Adrenal gland (tissue), 12 donors: Measurements from ENCODE around the gene TRIOBP. TPM values are rescaled to one million over a fixed set of nuclear protein-coding genes. Genes with fewer than 3 reads are reported as not detected.

ENCODE experiments used
- DNase-seq, 7 donors: peaks; one replicate each; pipeline ENCODE4 v3.0.0-alpha.2; 2019 to 2020
- H3K27ac ChIP-seq, 5 donors: fragments of 200-600 bp; sonication (generic) in 4 of 5; 1 replicate in 3 of 5; 2 replicates in 2 of 5; pipeline versions ENCODE4 v1.5.1 to v1.8.0; 2016 to 2020; ENCODE audit warnings: mild to moderate bottlenecking in 1 of 5
- H3K27me3 ChIP-seq: fragments of 200-600 bp; 2 replicates; pipeline ENCODE4 v1.8.0; 2021
- H3K36me3 ChIP-seq, 2 donors: fragments of 200-600 bp; replicated peaks in 1 of 2; 1 replicate in 1 of 2; 2 replicates in 1 of 2; pipeline versions ENCODE4 v1.5.1 to v1.8.0; 2018 to 2022
- H3K4me1 ChIP-seq, 2 donors: fragments of 200-600 bp; replicated peaks in 1 of 2; 1 replicate in 1 of 2; 2 replicates in 1 of 2; pipeline versions ENCODE4 v1.5.1 to v1.8.0; 2018 to 2021
- H3K4me3 ChIP-seq, 4 donors: fragments of 200-600 bp; sonication (generic) in 3 of 4; one replicate each; pipeline ENCODE4 v1.5.1; 2016 to 2018
- H3K9me3 ChIP-seq, 3 donors: fragments of 200-600 bp; sonication (generic) in 1 of 3; replicated peaks in 1 of 3; 1 replicate in 2 of 3; 2 replicates in 1 of 3; pipeline versions ENCODE4 v1.5.1 to v1.8.0; 2016 to 2021
- CTCF ChIP-seq, 6 experiments: fragments of 450-650 bp in 4 of 6; fragments of 200-600 bp in 2 of 6; sonication (generic) in 1 of 6; IDR thresholded peaks; 1 replicate in 5 of 6; 2 replicates in 1 of 6; pipeline versions ENCODE4 v1.5.1 to v1.8.0; 2016 to 2021; ENCODE audit warnings: antibody characterized with exemption in 6 of 6, mild to moderate bottlenecking in 2 of 6, moderate library complexity in 1 of 6
- POLR2A ChIP-seq, 2 donors: fragments of 450-650 bp; IDR thresholded peaks; one replicate each; pipeline ENCODE4 v1.6.1; 2017; ENCODE audit warnings: antibody characterized with exemption in 2 of 2, mild to moderate bottlenecking in 2 of 2, moderate library complexity in 1 of 2
- WGBS, 4 donors: extraction: QIAGEN DNeasy Blood & Tissue Kit in 2 of 4; methylation state at CpG; one replicate each; pipeline versions ENCODE4 v1.1.5 to v1.1.7; 2013 to 2017; 5-methylcytosine and 5-hydroxymethylcytosine counted together
- intact Hi-C, 2 donors: fragments of 100-400 bp; cut with DNase I; formaldehyde crosslinking; loops; one replicate each; pipeline versions ENCODE4 v1.14.1 to v1.15.0; 2022 to 2023
- polyA plus RNA-seq, 3 donors: library from polyadenylated mRNA; stranded (reverse); fragments of 200-250 nt in 2 of 3; fragments of 350-450 nt in 1 of 3; fragmentation: Illumina TruSeq in 1 of 3; extraction: RNeasy Lipid Tissue Mini Kit (QIAGEN cat#74804) in 1 of 3; gene quantifications; one replicate each; pipeline ENCODE4 v1.2.3, GENCODE V29; 2013 to 2014
- total RNA-seq, 9 donors: library from RNA; depleted of rRNA in 4 of 9; stranded (reverse); fragments of >200 nt in 4 of 9; fragments of 120-200 nt in 1 of 9; fragmentation: NEBNext Ultra II Directional in 1 of 9; extraction: Animal tissue kit (Norgen Biotek cat#: 25700) in 1 of 9; gene quantifications; one replicate each; pipeline versions ENCODE4 v1.1.0 to v1.2.4, GENCODE V29; 2013 to 2023
- donor health status: healthy with polysubstance abuse.
- donor health status: Bipolar disorder and iron deficiency.
- donor health status: DM: yes; HTN: yes; CAD: no.
- donor health status: DM: no; HTN: no; CAD: no.
- donor health status: DM: no; HTN: no; CAD: no.
- donor health status: DM: yes; HTN: yes; CAD: no.

Gene TRIOBP
- total and polyA plus RNA-seq, 12 donors: 24.6 to 146 (median 90.3) TPM

- intact Hi-C loops: no loop called here
- Histone ChIP-seq H3K27me3 (no peaks in the 10 kb centered on the region), H3K9me3 (no peaks in the 10 kb centered on the region), H3K36me3 (no peaks in the 10 kb centered on the region), H3K27ac (peak overlapping the region in 1 of 5 donors; percentile 49), H3K4me1 (peaks cover 20 to 29% of the 10 kb centered on the region in 2 donors), H3K4me3 (no peak overlapping the region)
- 70 to 80% (median 77%) methylated on average over 12 to 15 of the region's 15 CpGs for WGBS, 4 donors
- TF ChIP-seq POLR2A (IDR thresholded peaks at IDR 0.05): no peak
- TF ChIP-seq CTCF (IDR thresholded peaks at IDR 0.05): no peak
- DNase-seq: no peak
These were observed 24.5 kb upstream of the TRIOBP start for GRCh38 chr22:37672206-37672919.

- H3K4me1 ChIP-seq: peaks cover 20 to 32% of the 10 kb centered on the region in 2 donors
- intact Hi-C loops: no loop called here
- H3K27me3 ChIP-seq: no peaks in the 10 kb centered on the region
- no peaks in the 10 kb centered on the region for H3K36me3 ChIP-seq
- H3K4me3 ChIP-seq: no peak overlapping the region
- no peaks in the 10 kb centered on the region for H3K9me3 ChIP-seq
- no peak for DNase-seq
- H3K27ac ChIP-seq: peak overlapping the region in 1 of 5 donors; percentile 49
- no peak for TF ChIP-seq POLR2A (IDR thresholded peaks at IDR 0.05)
- no peak for TF ChIP-seq CTCF (IDR thresholded peaks at IDR 0.05)
- WGBS, 4 donors: 64 to 77% (median 75%) methylated on average over 3 to 11 of the region's 11 CpGs
These were observed 23.9 kb upstream of the TRIOBP start for GRCh38 chr22:37672920-37673455.

- no peaks in the 10 kb centered on the region for H3K9me3 ChIP-seq
- H3K4me3 ChIP-seq: no peak overlapping the region
- intact Hi-C loops: no loop called here
- TF ChIP-seq CTCF (IDR thresholded peaks at IDR 0.05) (no peak), POLR2A (IDR thresholded peaks at IDR 0.05) (no peak)
- 77 to 83% (median 82%) methylated on average over 11 to 12 of the region's 12 CpGs for WGBS, 4 donors
- no peak for DNase-seq
- H3K36me3 ChIP-seq: peaks cover 0 to 5% of the 10 kb centered on the region in 2 donors
- peak overlapping the region in 4 of 5 donors; percentile 85 to 98 (median 94) for H3K27ac ChIP-seq
- H3K4me1 ChIP-seq: peaks cover 20 to 32% of the 10 kb centered on the region in 2 donors
- no peaks in the 10 kb centered on the region for H3K27me3 ChIP-seq
These were observed 22.6 kb upstream of the TRIOBP start for GRCh38 chr22:37674248-37674647.

GRCh38 chr22:37674951-37675929 lies 21.6 kb upstream of the TRIOBP start, which contains the start of gene LGALS1:
LGALS1 (plus strand) TSS chr22:37675636; CDS start chr22:37675703, 67 bp downstream.
- intact Hi-C loops: no loop called here
- Histone ChIP-seq H3K4me1 (peaks cover 20 to 32% of the 10 kb centered on the region in 2 donors), H3K27me3 (no peaks in the 10 kb centered on the region), H3K36me3 (peaks cover 0 to 12% of the 10 kb centered on the region in 2 donors), H3K4me3 (peak within 1 kb of the TSS; percentile 27 to 79 (median 48)), H3K27ac (peak within 1 kb of the TSS; percentile 85 to 98 (median 93)), H3K9me3 (no peaks in the 10 kb centered on the region)
- WGBS, 4 donors: 3 to 7% (median 5%) methylated on average over 10 to 34 of the region's 34 CpGs
- peak in 1 of 2 donors; percentile 63 for TF ChIP-seq POLR2A (IDR thresholded peaks at IDR 0.05)
- TF ChIP-seq CTCF (IDR thresholded peaks at IDR 0.05): peak in 1 of 6 experiments; percentile 2
- DNase-seq: peak; percentile 94 to 98 (median 97)
